Panc1 (cell line): ENCODE results near the gene SEMA7A. TPM values are rescaled to one million over a fixed set of nuclear protein-coding genes. Genes with fewer than 3 reads are reported as not detected.

Source experiments
- ATAC-seq: fragments of 200-7000 bp; cut with Tn5 transposase; 2 replicates; pipeline ENCODE4 v1.9.1; 2020; ENCODE audit warnings: mild to moderate bottlenecking, moderate library complexity
- BruUV-seq: library from RNA; stranded (reverse); fragments of 400-500 nt; replicated peaks from 2 replicates; lab custom pipeline; 2021; lab: Mats Ljungman, UMichigan
- CTCF ChIA-PET: fragments of 300-600 bp; sonication (Branson Sonifier 250); formaldehyde crosslinking; loops from one replicate; lab custom pipeline; 2022; ENCODE audit warnings: antibody characterized with exemption; lab: Charles Lee
- POLR2A ChIA-PET: fragments of 300-600 bp; sonication (Branson Sonifier 250); formaldehyde crosslinking; loops from one replicate; lab custom pipeline; 2022; ENCODE audit warnings: antibody characterized with exemption; lab: Charles Lee
- DNase-seq: peaks from one replicate; pipeline ENCODE4 v3.0.0-alpha.2; 2010; ENCODE audit warnings: low read depth, low spot score
- H3K27ac ChIP-seq: 2 replicates; pipeline ENCODE4 v1.5.1; 2011; ENCODE audit warnings: mild to moderate bottlenecking, low read length, inconsistent platforms
- H3K27me3 ChIP-seq: fragments of 200-500 bp; sonication (Bioruptor generic); 2 replicates; pipeline ENCODE4 v1.6.0; 2014; ENCODE audit warnings: low read length, inconsistent platforms; ENCODE audit not compliant: control insufficient read depth, insufficient read depth
- H3K36me3 ChIP-seq: fragments of 200-500 bp; sonication (Bioruptor generic); 2 replicates; pipeline ENCODE4 v1.5.1; 2014; ENCODE audit warnings: inconsistent platforms, mild to moderate bottlenecking, low read length, moderate library complexity; ENCODE audit not compliant: control insufficient read depth, insufficient read depth
- H3K4me1 ChIP-seq: 2 replicates; pipeline ENCODE4 v1.5.1; 2011; ENCODE audit warnings: inconsistent platforms, mild to moderate bottlenecking, low read length, moderate library complexity; ENCODE audit not compliant: control insufficient read depth, insufficient read depth
- H3K4me3 ChIP-seq, 2 experiments: 2 replicates each; pipeline ENCODE4 v1.5.1; 2011 to 2012; ENCODE audit warnings: low read depth in 2 of 2, low read length in 2 of 2, mild to moderate bottlenecking in 2 of 2, inconsistent platforms in 1 of 2, moderate library complexity in 1 of 2
- H3K9me3 ChIP-seq: fragments of 200-500 bp; sonication (Bioruptor generic); 2 replicates; pipeline ENCODE4 v1.5.1; 2014; ENCODE audit warnings: low read depth, mild to moderate bottlenecking, inconsistent platforms, low read length, moderate library complexity; ENCODE audit not compliant: control insufficient read depth, insufficient read depth
- CTCF ChIP-seq: fragments of 450-650 bp; IDR thresholded peaks from 2 replicates; pipeline ENCODE4 v1.5.1; 2017; ENCODE audit warnings: mild to moderate bottlenecking
- POLR2AphosphoS5 ChIP-seq: IDR thresholded peaks from 2 replicates; pipeline ENCODE4 v1.6.1; 2012; ENCODE audit warnings: mild to moderate bottlenecking, low read depth, low read length, moderate library complexity
- SIN3A ChIP-seq: IDR thresholded peaks from 2 replicates; pipeline ENCODE4 v1.6.1; 2012; ENCODE audit warnings: low read depth, mild to moderate bottlenecking, low read length, moderate library complexity, borderline replicate concordance; ENCODE audit not compliant: insufficient read depth
- TCF7L2 ChIP-seq: IDR thresholded peaks from 2 replicates; pipeline ENCODE4 v1.6.1; 2011; ENCODE audit warnings: mild to moderate bottlenecking, low read depth, low read length, inconsistent platforms
- in situ Hi-C: cut with HindIII; loops from 2 replicates; pipeline ENCODE4 v1.10.0; 2016; ENCODE audit warnings: low sequenced_read_pairs, low pct_unique_long_range_greater_than_20kb
- intact Hi-C: fragments of 100-400 bp; cut with micrococcal nuclease; formaldehyde crosslinking; loops from one replicate; pipeline ENCODE4 v1.10.0; 2022; ENCODE audit not compliant: unreplicated experiment
- total RNA-seq: library from RNA; stranded (reverse); gene quantifications from one replicate; pipeline ENCODE4 v1.2.1, GENCODE V29; 2021; ENCODE audit not compliant: unreplicated experiment
- TF ChIP-seq, protein P1 (sequence below), 2 experiments: IDR thresholded peaks; 2 replicates each; pipeline ENCODE4 v1.6.1; 2011 to 2012; ENCODE audit warnings: low read depth in 2 of 2, control low read depth in 1 of 2, low read length in 1 of 2, mild to moderate bottlenecking in 1 of 2, moderate library complexity in 1 of 2; ENCODE audit not compliant: insufficient read depth in 1 of 2

Gene SEMA7A
- total RNA-seq, 1 experiment from 2014 or later = 11.2 TPM

- Histone ChIP-seq H3K4me3 (no peak overlapping the region), H3K36me3 (no peaks in the 10 kb centered on the region), H3K4me1 (no peaks in the 10 kb centered on the region), H3K9me3 (no peaks in the 10 kb centered on the region), H3K27ac (no peak overlapping the region), H3K27me3 (no peaks in the 10 kb centered on the region)
- intact Hi-C loops = no loop called here
- ATAC-seq (no peak), DNase-seq (no peak)
- TF ChIP-seq SIN3A = no peak
- TF ChIP-seq POLR2AphosphoS5 = no peak
- TF ChIP-seq, protein P1, sequence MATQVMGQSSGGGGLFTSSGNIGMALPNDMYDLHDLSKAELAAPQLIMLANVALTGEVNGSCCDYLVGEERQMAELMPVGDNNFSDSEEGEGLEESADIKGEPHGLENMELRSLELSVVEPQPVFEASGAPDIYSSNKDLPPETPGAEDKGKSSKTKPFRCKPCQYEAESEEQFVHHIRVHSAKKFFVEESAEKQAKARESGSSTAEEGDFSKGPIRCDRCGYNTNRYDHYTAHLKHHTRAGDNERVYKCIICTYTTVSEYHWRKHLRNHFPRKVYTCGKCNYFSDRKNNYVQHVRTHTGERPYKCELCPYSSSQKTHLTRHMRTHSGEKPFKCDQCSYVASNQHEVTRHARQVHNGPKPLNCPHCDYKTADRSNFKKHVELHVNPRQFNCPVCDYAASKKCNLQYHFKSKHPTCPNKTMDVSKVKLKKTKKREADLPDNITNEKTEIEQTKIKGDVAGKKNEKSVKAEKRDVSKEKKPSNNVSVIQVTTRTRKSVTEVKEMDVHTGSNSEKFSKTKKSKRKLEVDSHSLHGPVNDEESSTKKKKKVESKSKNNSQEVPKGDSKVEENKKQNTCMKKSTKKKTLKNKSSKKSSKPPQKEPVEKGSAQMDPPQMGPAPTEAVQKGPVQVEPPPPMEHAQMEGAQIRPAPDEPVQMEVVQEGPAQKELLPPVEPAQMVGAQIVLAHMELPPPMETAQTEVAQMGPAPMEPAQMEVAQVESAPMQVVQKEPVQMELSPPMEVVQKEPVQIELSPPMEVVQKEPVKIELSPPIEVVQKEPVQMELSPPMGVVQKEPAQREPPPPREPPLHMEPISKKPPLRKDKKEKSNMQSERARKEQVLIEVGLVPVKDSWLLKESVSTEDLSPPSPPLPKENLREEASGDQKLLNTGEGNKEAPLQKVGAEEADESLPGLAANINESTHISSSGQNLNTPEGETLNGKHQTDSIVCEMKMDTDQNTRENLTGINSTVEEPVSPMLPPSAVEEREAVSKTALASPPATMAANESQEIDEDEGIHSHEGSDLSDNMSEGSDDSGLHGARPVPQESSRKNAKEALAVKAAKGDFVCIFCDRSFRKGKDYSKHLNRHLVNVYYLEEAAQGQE (IDR thresholded peaks at IDR 0.05; ENCODE audit: insufficient read depth in 1 of 2, low read depth in 2 of 2, low read length in 1 of 2) = no peak
- no peak for TF ChIP-seq TCF7L2
- no peak for TF ChIP-seq CTCF
- ChIA-PET CTCF (no interaction called here), POLR2A (no interaction called here)
- BruUV-seq = no TSS peak
- in situ Hi-C loops = no loop called here
Measured at GRCh38 chr15:74414081-74414580, 19.6 kb downstream of the SEMA7A start.

GRCh38 chr15:74413350-74414080 lies 20.2 kb downstream of the SEMA7A start:
- DNase-seq = no peak
- H3K4me3 ChIP-seq = no peak overlapping the region
- ATAC-seq = no peak
- intact Hi-C loops = no loop called here
- no TSS peak for BruUV-seq
- ChIA-PET POLR2A (no interaction called here), CTCF (no interaction called here)
- H3K9me3 ChIP-seq = no peaks in the 10 kb centered on the region
- H3K27me3 ChIP-seq = no peaks in the 10 kb centered on the region
- no peaks in the 10 kb centered on the region for H3K4me1 ChIP-seq
- in situ Hi-C loops = no loop called here
- H3K27ac ChIP-seq = no peak overlapping the region
- no peaks in the 10 kb centered on the region for H3K36me3 ChIP-seq
- TF ChIP-seq, protein P1 (IDR thresholded peaks at IDR 0.05; ENCODE audit: insufficient read depth in 1 of 2, low read depth in 2 of 2, low read length in 1 of 2) = no peak
- TF ChIP-seq TCF7L2 = no peak
- TF ChIP-seq POLR2AphosphoS5 = no peak
- TF ChIP-seq CTCF = no peak
